GM12878 (cell line): ENCODE data around the gene SPAG6. TPM values are rescaled to one million over a fixed set of nuclear protein-coding genes. Genes with fewer than 3 reads are reported as not detected.
A peak's percentile ranks its signal among the peaks of the same experiment; 100 is the strongest.

Source experiments
- ATF2 ChIP-seq: IDR thresholded peaks from 2 replicates; pipeline ENCODE4 v1.6.1; 2012; ENCODE audit warnings: low read length, inconsistent platforms
- BACH1 ChIP-seq: fragments of 450-650 bp; IDR thresholded peaks from 2 replicates; pipeline ENCODE4 v1.6.1; 2017; ENCODE audit warnings: mild to moderate bottlenecking, borderline replicate concordance
- BCL3 ChIP-seq: IDR thresholded peaks from 2 replicates; pipeline ENCODE4 v1.6.1; 2011; ENCODE audit warnings: borderline replicate concordance, low read depth, mild to moderate bottlenecking, moderate library complexity, low read length; ENCODE audit not compliant: insufficient read depth, poor library complexity, severe bottlenecking
- CBFB ChIP-seq: IDR thresholded peaks from 2 replicates; pipeline ENCODE4 v1.6.1; 2016; ENCODE audit warnings: antibody characterized with exemption, low read depth
- CREB1 ChIP-seq: IDR thresholded peaks from 2 replicates; pipeline ENCODE4 v1.6.1; 2012; ENCODE audit warnings: low read depth, mild to moderate bottlenecking, inconsistent platforms
- CUX1 ChIP-seq: IDR thresholded peaks from 2 replicates; pipeline ENCODE4 v1.6.1; 2012; ENCODE audit warnings: improper control_type of control experiment, low read depth, low read length; ENCODE audit not compliant: insufficient replicate concordance
- EP300 ChIP-seq, 2 experiments: fragments of 150-350 bp in 1 of 2; IDR thresholded peaks; 2 replicates each; pipeline ENCODE4 v1.6.1; 2011 to 2012; ENCODE audit warnings: low read depth in 2 of 2, low read length in 2 of 2, borderline replicate concordance in 1 of 2, improper control_type of control experiment in 1 of 2, inconsistent platforms in 1 of 2; ENCODE audit not compliant: control insufficient read depth in 1 of 2
- GABPA ChIP-seq: IDR thresholded peaks from 2 replicates; pipeline ENCODE4 v1.6.1; 2014; ENCODE audit warnings: antibody characterized with exemption, low read depth, mild to moderate bottlenecking, inconsistent platforms
- JUNB ChIP-seq: IDR thresholded peaks from 2 replicates; pipeline ENCODE4 v1.6.1; 2016; ENCODE audit warnings: antibody characterized with exemption, mild to moderate bottlenecking
- MEF2B ChIP-seq: fragments of 450-650 bp; IDR thresholded peaks from 2 replicates; pipeline ENCODE4 v1.6.1; 2018; ENCODE audit warnings: mild to moderate bottlenecking, moderate library complexity; ENCODE audit not compliant: partially characterized antibody, poor library complexity, severe bottlenecking
- MTA3 ChIP-seq: IDR thresholded peaks from 2 replicates; pipeline ENCODE4 v1.6.1; 2012; ENCODE audit warnings: low read length, inconsistent platforms, borderline replicate concordance
- NFIC ChIP-seq: IDR thresholded peaks from 2 replicates; pipeline ENCODE4 v1.6.1; 2012; ENCODE audit warnings: low read depth, mild to moderate bottlenecking, inconsistent platforms, low read length, moderate library complexity
- PML ChIP-seq: IDR thresholded peaks from 2 replicates; pipeline ENCODE4 v1.6.1; 2012; ENCODE audit warnings: low read length, inconsistent platforms
- SKIL ChIP-seq: fragments of 450-650 bp; IDR thresholded peaks from 2 replicates; pipeline ENCODE4 v1.6.1; 2017; ENCODE audit warnings: mild to moderate bottlenecking, low read depth, inconsistent platforms; ENCODE audit not compliant: poor library complexity, severe bottlenecking
- SRF ChIP-seq, 2 experiments: IDR thresholded peaks; 2 replicates each; pipeline ENCODE4 v1.6.1; 2011; ENCODE audit warnings: low read depth in 2 of 2, low read length in 2 of 2, mild to moderate bottlenecking in 1 of 2, moderate library complexity in 1 of 2
- STAT3 ChIP-seq: IDR thresholded peaks from 2 replicates; pipeline ENCODE4 v1.6.1; 2011; ENCODE audit warnings: low read depth, low read length, improper control_type of control experiment
- TBL1XR1 ChIP-seq: IDR thresholded peaks from 2 replicates; pipeline ENCODE4 v1.6.1; 2012; ENCODE audit warnings: low read depth, low read length, improper control_type of control experiment
- TCF12 ChIP-seq: IDR thresholded peaks from 2 replicates; pipeline ENCODE4 v1.6.1; 2011; ENCODE audit warnings: low read depth, mild to moderate bottlenecking, low read length
- TCF7 ChIP-seq: IDR thresholded peaks from 2 replicates; pipeline ENCODE4 v1.6.1; 2014; ENCODE audit warnings: antibody characterized with exemption, borderline replicate concordance
- ZNF274 ChIP-seq: IDR thresholded peaks from one replicate; pipeline ENCODE4 v1.8.0; 2011; ENCODE audit not compliant: insufficient read length, insufficient read depth
- ZSCAN29 ChIP-seq: fragments of 450-650 bp; IDR thresholded peaks from 2 replicates; pipeline ENCODE4 v1.6.1; 2017; ENCODE audit warnings: mild to moderate bottlenecking, moderate library complexity
- polyA plus RNA-seq, 11 experiments: library from polyadenylated mRNA; depleted of rRNA in 4 of 11; unstranded in 6 of 11; stranded (reverse) in 5 of 11; fragments of >200 nt; fragmentation: Nextera tagmentation in 4 of 11; fragmentation: Illumina TruSeq in 1 of 11; extraction: Ambion mirVana in 4 of 11; extraction: Trizol in 1 of 11; gene quantifications; 1 replicate in 1 of 11; 2 replicates in 10 of 11; pipeline versions ENCODE4 v1.2.1 to v1.2.3, GENCODE V29; 2011 to 2016; ENCODE audit warnings: inconsistent platforms in 2 of 11, missing spikeins in 2 of 11, low read depth in 1 of 11
- total RNA-seq, 4 experiments: library from RNA; depleted of rRNA in 3 of 4; stranded (reverse); fragments of >200 nt in 3 of 4; fragmentation: Illumina TruSeq in 1 of 4; extraction: Trizol in 1 of 4; gene quantifications; 2 replicates each; pipeline versions ENCODE4 v1.2.1 to v1.2.3, GENCODE V29; 2013 to 2021

The SPAG6 gene
- total and polyA plus RNA-seq, 10 of the 15 experiments (the other 5 are each of a cell fraction or from before 2014, with no cell fraction given): 0.13 to 0.99 (median 0.40) TPM; not detected in 1

- TF ChIP-seq CUX1 (peak; percentile 61), JUNB (peak; percentile 100), PML (peak; percentile 81; the same call in 1 of the 2 replicates), TCF12 (peak; percentile 38; the same call in 1 of the 2 replicates), BCL3 (peak; percentile 83), STAT3 (0 out of 2 replicates have a peak, but pooled peaks have one; percentile 40), GABPA (peak; percentile 77), TBL1XR1 (peak; percentile 42; the same call in 1 of the 2 replicates), ZSCAN29 (no peak), MTA3 (peak; percentile 89; the same call in 1 of the 2 replicates), SKIL (peak; percentile 90), CBFB (0 out of 2 replicates have a peak, but pooled peaks have one; percentile 23), TCF7 (peak; percentile 49; the same call in 1 of the 2 replicates), EP300 (IDR thresholded peaks at IDR 0.05; ENCODE audit: borderline replicate concordance in 1 of 2, control insufficient read depth in 1 of 2, low read depth in 2 of 2, low read length in 2 of 2) (peak; percentile 93 to 97; a peak in 3 of 4 replicates), ATF2 (peak; percentile 99), BACH1 (peak; percentile 85; the same call in 1 of the 2 replicates), MEF2B (peak; percentile 26), CREB1 (peak; percentile 91), NFIC (peak; percentile 99), ZNF274 (no peak), SRF (IDR thresholded peaks at IDR 0.05; ENCODE audit: low read depth in 2 of 2, low read length in 2 of 2) (peak in 1 of 2 experiments; percentile 62; a peak in 1 of 4 replicates)
Observed at GRCh38 chr10:22308390-22308789, 36.9 kb upstream of the SPAG6 start (continued).
